HG03342 (cell line): ENCODE measurements around the gene EXD2.
"Not testable (repeated sequence)": the region's sequence is repeated elsewhere in the genome, so short reads cannot be mapped to it uniquely, and the experiment has no call there.

Experiments used
- ATAC-seq: cut with Tn5 transposase; IDR thresholded peaks from one replicate; pipeline ENCODE4 v1.9.1; 2021; ENCODE audit warnings: mild to moderate bottlenecking, moderate library complexity; ENCODE audit not compliant: unreplicated experiment

EXD2 gene

GRCh38 chr14:69191340-69192111, at the start of gene EXD2:
EXD2 (plus strand) TSS chr14:69191498; CDS start chr14:69209471, 17,973 bp downstream.
- peak; percentile 88 for ATAC-seq

GRCh38 chr14:69141550-69141949, 49.7 kb upstream of the EXD2 start:
- no peak for ATAC-seq

GRCh38 chr14:69142101-69142500, 49.2 kb upstream of the EXD2 start:
- ATAC-seq = no peak

- no peak for ATAC-seq
Observed at GRCh38 chr14:69149461-69150244, 41.6 kb upstream of the EXD2 start.

GRCh38 chr14:69151458-69152180, 39.7 kb upstream of the EXD2 start:
- peak; percentile 51 for ATAC-seq

GRCh38 chr14:69152181-69152901, 39.0 kb upstream of the EXD2 start:
- peak; percentile 4 for ATAC-seq

- ATAC-seq = no peak
Observed at GRCh38 chr14:69152902-69153151, 38.5 kb upstream of the EXD2 start, which contains the start of gene DCAF5. DCAF5 (minus strand) TSS chr14:69153119; CDS start chr14:69152978, 141 bp downstream.

- peak; percentile 83 for ATAC-seq
Observed at GRCh38 chr14:69153152-69153872, 38.0 kb upstream of the EXD2 start.

GRCh38 chr14:69153873-69154270, 37.4 kb upstream of the EXD2 start:
- no peak for ATAC-seq

GRCh38 chr14:69154779-69155178, 36.5 kb upstream of the EXD2 start:
- ATAC-seq = no peak

GRCh38 chr14:69156224-69156623, 35.1 kb upstream of the EXD2 start:
- ATAC-seq = no peak

- ATAC-seq = no peak
Observed at GRCh38 chr14:69161590-69161989, 29.7 kb upstream of the EXD2 start.

- not testable (repeated sequence) for ATAC-seq
Observed at GRCh38 chr14:69165787-69166186, 25.5 kb upstream of the EXD2 start.

GRCh38 chr14:69170839-69171238, 20.5 kb upstream of the EXD2 start:
- no peak for ATAC-seq

- no peak for ATAC-seq
Observed at GRCh38 chr14:69171569-69171968, 19.7 kb upstream of the EXD2 start.

GRCh38 chr14:69175130-69175529, 16.2 kb upstream of the EXD2 start:
- no peak for ATAC-seq

- no peak for ATAC-seq
Observed at GRCh38 chr14:69181491-69181890, 9.8 kb upstream of the EXD2 start.

- ATAC-seq = not testable (repeated sequence)
Observed at GRCh38 chr14:69182580-69182979, 8.7 kb upstream of the EXD2 start.

- ATAC-seq = no peak
Observed at GRCh38 chr14:69183735-69184134, 7.6 kb upstream of the EXD2 start.

GRCh38 chr14:69190191-69190590, 1.1 kb upstream of the EXD2 start:
- no peak for ATAC-seq
